Endothelial cell of umbilical vein (primary cell): ENCODE measurements around the gene KCNQ1OT1. TPM values are rescaled to one million over a fixed set of nuclear protein-coding genes. Genes with fewer than 3 reads are reported as not detected.

ENCODE experiments used
- BruUV-seq: library from RNA; stranded (reverse); fragments of 400-500 nt; replicated peaks from 2 replicates; lab custom pipeline; 2021; lab: Mats Ljungman, UMichigan
- CTCF ChIA-PET: fragments of 300-600, 350-600 bp; sonication (Branson Sonifier 250); formaldehyde crosslinking; loops from one replicate; lab custom pipeline; 2021; ENCODE audit warnings: antibody characterized with exemption, inconsistent platforms; lab: Charles Lee
- POLR2A ChIA-PET: fragments of 300-600, 350-600 bp; sonication (Branson Sonifier 250); formaldehyde crosslinking; loops from one replicate; lab custom pipeline; 2021; ENCODE audit warnings: antibody characterized with exemption, inconsistent platforms; lab: Charles Lee
- DNase-seq: peaks from one replicate; pipeline ENCODE4 v3.0.0-alpha.2; 2011; ENCODE audit warnings: low read depth, low spot score
- FAIRE-seq: peaks from 2 replicates; lab custom pipeline; 2011; peaks lifted over from hg19 to GRCh38; lab: Jason Lieb, UNC
- H2AFZ ChIP-seq: 2 replicates; pipeline ENCODE4 v1.6.0; 2012; ENCODE audit warnings: low read depth, low read length, control low read depth, inconsistent platforms
- H3K27ac ChIP-seq: 2 replicates; pipeline ENCODE4 v1.5.1; 2011; ENCODE audit warnings: low read depth, mild to moderate bottlenecking, control low read depth, low read length, moderate library complexity; ENCODE audit not compliant: insufficient read depth
- H3K27me3 ChIP-seq, 2 experiments: 2 replicates each; pipeline versions ENCODE4 v1.6.0 to v1.6.1; 2011; ENCODE audit warnings: low read length in 2 of 2, mixed read lengths in 1 of 2; ENCODE audit not compliant: control insufficient read depth in 2 of 2, insufficient read depth in 2 of 2
- H3K36me3 ChIP-seq, 2 experiments: 2 replicates in 1 of 2; 3 replicates in 1 of 2; pipeline ENCODE4 v1.5.1; 2011; ENCODE audit warnings: low read length in 2 of 2, mild to moderate bottlenecking in 1 of 2, moderate library complexity in 1 of 2; ENCODE audit not compliant: control insufficient read depth in 2 of 2, insufficient read depth in 2 of 2; ENCODE audit errors: extremely low read depth in 1 of 2
- H3K4me1 ChIP-seq: 3 replicates; pipeline ENCODE4 v1.5.1; 2011; ENCODE audit warnings: mild to moderate bottlenecking, low read length; ENCODE audit not compliant: control insufficient read depth, insufficient read depth; ENCODE audit errors: extremely low read depth
- H3K4me2 ChIP-seq: 2 replicates; pipeline ENCODE4 v1.6.1; 2011; ENCODE audit warnings: low read length, control low read depth, mixed read lengths; ENCODE audit not compliant: insufficient read depth
- H3K4me3 ChIP-seq, 3 experiments: fragments of 200-600 bp in 1 of 3; sonication (generic), shearing (Covaris generic) in 1 of 3; replicated peaks in 1 of 3; 2 replicates each; pipeline ENCODE4 v1.5.1; 2011 to 2016; ENCODE audit warnings: control low read depth in 3 of 3, low read length in 3 of 3, mild to moderate bottlenecking in 2 of 3, inconsistent platforms in 1 of 3, low read depth in 1 of 3, moderate library complexity in 1 of 3; ENCODE audit not compliant: insufficient read depth in 1 of 3
- H3K79me2 ChIP-seq: 2 replicates; pipeline ENCODE4 v1.6.0; 2012; ENCODE audit warnings: low read length, inconsistent platforms; ENCODE audit not compliant: control insufficient read depth, insufficient read depth
- H3K9ac ChIP-seq: replicated peaks from 2 replicates; pipeline ENCODE3; 2011; ENCODE audit warnings: low read length, control low read depth; ENCODE audit not compliant: insufficient read depth; ENCODE audit errors: extremely low read depth
- H3K9me1 ChIP-seq: replicated peaks from 3 replicates; pipeline ENCODE4 v1.6.0; 2011; ENCODE audit warnings: mild to moderate bottlenecking, low read length; ENCODE audit not compliant: control insufficient read depth, insufficient read depth; ENCODE audit errors: extremely low read depth
- H3K9me3 ChIP-seq: replicated peaks from 2 replicates; pipeline ENCODE4 v1.5.1; 2012; ENCODE audit warnings: low read length, inconsistent platforms; ENCODE audit not compliant: control insufficient read depth, insufficient read depth
- H4K20me1 ChIP-seq: replicated peaks from 2 replicates; pipeline ENCODE3; 2011; ENCODE audit warnings: mild to moderate bottlenecking, low read length; ENCODE audit not compliant: control insufficient read depth, insufficient read depth; ENCODE audit errors: extremely low read depth
- EZH2 ChIP-seq: IDR thresholded peaks from 2 replicates; pipeline ENCODE4 v1.6.1; 2012; ENCODE audit warnings: borderline replicate concordance, low read depth, mild to moderate bottlenecking, moderate library complexity, low read length, inconsistent platforms; ENCODE audit not compliant: severe bottlenecking
- FOS ChIP-seq: IDR thresholded peaks from 2 replicates; pipeline ENCODE4 v1.6.1; 2011; ENCODE audit warnings: mild to moderate bottlenecking, low read length, moderate library complexity, borderline replicate concordance; ENCODE audit not compliant: insufficient read depth
- GATA2 ChIP-seq: IDR thresholded peaks from 2 replicates; pipeline ENCODE4 v1.7.0; 2011; ENCODE audit warnings: low read depth, mild to moderate bottlenecking, moderate library complexity, mixed read lengths, low read length; ENCODE audit not compliant: insufficient read length, insufficient read depth
- JUN ChIP-seq: IDR thresholded peaks from 2 replicates; pipeline ENCODE4 v1.6.1; 2011; ENCODE audit warnings: borderline replicate concordance, low read depth; ENCODE audit not compliant: insufficient read length, insufficient read depth
- MYC ChIP-seq: IDR thresholded peaks from one replicate; pipeline ENCODE4 v1.6.1; 2011; ENCODE audit warnings: mild to moderate bottlenecking, low read depth, low read length
- POLR2A ChIP-seq: IDR thresholded peaks from 2 replicates; pipeline ENCODE4 v1.6.1; 2012; ENCODE audit warnings: low read depth, mild to moderate bottlenecking, control low read depth, low read length
- POLR2AphosphoS5 ChIP-seq: IDR thresholded peaks from 2 replicates; pipeline ENCODE4 v1.6.1; 2012; ENCODE audit warnings: low read depth, mild to moderate bottlenecking, control low read depth, low read length, moderate library complexity; ENCODE audit not compliant: insufficient read depth
- dilution Hi-C: fragments of 300-500 bp; cut with MboI; formaldehyde crosslinking; loops from one replicate; pipeline ENCODE4 v1.15.0; 2019; ENCODE audit warnings: low sequenced_read_pairs; ENCODE audit not compliant: extremely low pct_ligation_motif_present
- intact Hi-C: fragments of 100-400 bp; cut with micrococcal nuclease; formaldehyde crosslinking; loops from one replicate; pipeline ENCODE4 v1.10.0; 2022
- polyA plus RNA-seq, 4 experiments: library from polyadenylated mRNA; depleted of rRNA in 3 of 4; stranded (reverse) in 3 of 4; unstranded in 1 of 4; fragments of >200 nt; gene quantifications; 2 replicates each; pipeline versions ENCODE4 v1.2.1 to v1.2.3, GENCODE V29; 2011 to 2012; ENCODE audit warnings: missing spikeins in 1 of 4
- total RNA-seq: library from RNA; stranded (reverse); gene quantifications from 2 replicates; pipeline ENCODE4 v1.2.3, GENCODE V29; 2021
- TF ChIP-seq, protein P1 (sequence below): IDR thresholded peaks from 2 replicates; pipeline ENCODE4 v1.6.1; 2011; ENCODE audit not compliant: insufficient read depth, insufficient read length
- TF ChIP-seq, protein P2 (sequence below), 2 donors: IDR thresholded peaks; 1 replicate in 1 of 2; 2 replicates in 1 of 2; pipeline ENCODE4 v1.5.1; 2011; ENCODE audit warnings: low read length in 2 of 2, mild to moderate bottlenecking in 2 of 2, moderate library complexity in 2 of 2, control low read depth in 1 of 2, inconsistent platforms in 1 of 2, low read depth in 1 of 2; ENCODE audit not compliant: insufficient read depth in 1 of 2; ENCODE audit errors: extremely low read depth in 1 of 2

KCNQ1OT1 gene
- total and polyA plus RNA-seq, 2 donors (not counting 3 experiments of a cell fraction or from before 2014, with no cell fraction given): 0.11 to 1.8 TPM

DNA sequence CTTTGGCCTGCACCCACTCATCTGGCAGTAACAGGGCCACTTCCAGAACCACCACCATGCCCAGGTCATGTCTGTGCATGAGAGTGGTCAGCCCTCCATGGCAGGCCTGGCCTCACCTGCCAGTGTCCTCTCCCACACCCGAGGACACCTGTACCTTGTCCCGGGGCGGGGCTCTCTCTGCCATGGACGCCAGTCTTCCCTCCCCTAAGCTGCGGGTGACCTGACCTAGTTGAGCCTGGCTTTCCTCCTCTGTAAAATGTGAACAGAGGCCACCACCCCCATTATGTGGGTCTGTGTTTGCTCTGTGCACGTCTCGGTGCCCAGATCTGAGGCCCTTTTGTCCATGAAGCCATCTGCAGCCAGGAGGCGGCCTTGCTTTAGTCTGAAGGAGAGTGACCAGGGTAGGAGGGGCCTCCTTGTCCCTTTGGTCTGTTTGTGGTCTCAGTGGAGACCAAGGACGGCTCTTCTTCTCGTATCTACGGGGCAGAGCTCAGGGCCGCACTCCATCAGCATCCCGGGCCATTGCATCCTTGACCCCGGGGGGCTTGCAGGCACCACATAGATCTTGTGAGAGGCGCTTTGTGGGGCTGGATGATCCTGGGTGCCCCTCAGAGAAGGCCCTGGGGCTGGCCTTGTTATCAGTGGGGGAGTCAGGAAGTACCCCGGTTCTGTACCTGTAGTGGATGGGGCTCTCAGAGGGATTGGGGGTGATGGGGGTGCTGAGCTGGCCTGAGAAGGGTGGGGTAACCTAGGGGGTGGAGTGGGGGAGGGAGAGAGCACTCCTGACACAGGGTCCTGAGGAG lies 133.4 kb downstream of the KCNQ1OT1 start:
- CTCF ChIA-PET: no interaction called here

DNA sequence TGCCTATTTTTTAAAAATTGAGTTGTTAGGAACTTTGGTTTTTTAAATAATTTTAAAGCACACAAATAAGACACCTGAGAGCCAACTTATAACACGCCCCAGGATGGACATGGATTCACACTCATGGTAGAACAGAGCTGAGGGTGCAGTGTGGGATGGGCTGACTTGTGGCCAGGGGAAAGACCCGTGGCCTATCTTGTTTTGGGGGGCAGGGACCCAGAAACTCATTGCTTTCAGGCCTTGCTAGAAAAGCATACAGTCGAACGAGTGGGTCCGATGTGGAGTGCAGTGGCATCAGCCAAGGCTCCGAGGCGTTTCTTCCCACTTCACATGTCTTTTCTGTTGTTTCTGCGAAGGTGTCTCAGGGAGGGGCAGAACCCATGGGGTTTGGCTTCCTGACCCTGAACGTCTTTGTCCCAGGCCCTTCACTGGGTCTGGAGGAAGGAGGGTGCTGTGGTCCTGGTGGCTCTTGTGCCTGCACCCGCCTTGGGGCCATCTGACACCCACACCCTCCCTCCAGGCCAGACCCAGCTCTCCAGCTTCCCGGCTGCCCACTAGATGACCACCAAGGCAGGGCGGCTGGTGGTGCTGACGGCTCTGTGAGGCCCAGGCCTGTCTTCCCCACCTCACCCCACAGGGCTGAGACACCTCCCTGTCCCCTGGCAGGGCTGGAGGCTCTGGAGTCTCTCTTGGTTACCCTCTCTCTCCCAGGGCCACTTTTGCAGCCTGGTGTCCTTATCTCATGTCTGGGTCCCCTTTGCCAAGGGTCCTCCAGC lies 134.2 kb downstream of the KCNQ1OT1 start:
- BruUV-seq: no TSS peak
- dilution Hi-C loops: no loop called here
- no peaks in the 10 kb centered on the region for H3K9me1 ChIP-seq
- no peak overlapping the region for H3K27ac ChIP-seq
- no peaks in the 10 kb centered on the region for H3K9me3 ChIP-seq
- H4K20me1 ChIP-seq: no peaks in the 10 kb centered on the region
- DNase-seq (no peak), FAIRE-seq (no peak)
- no peak overlapping the region for H3K4me2 ChIP-seq
- no peak overlapping the region for H3K9ac ChIP-seq
- H3K79me2 ChIP-seq: no peaks in the 10 kb centered on the region
- no peaks in the 10 kb centered on the region for H3K36me3 ChIP-seq
- intact Hi-C loops: no loop called here
- CTCF ChIA-PET: no interaction called here
- H2AFZ ChIP-seq: no peak overlapping the region
- no peaks in the 10 kb centered on the region for H3K4me1 ChIP-seq
- no peak overlapping the region for H3K4me3 ChIP-seq
- TF ChIP-seq GATA2: no peak
- TF ChIP-seq, protein P1, sequence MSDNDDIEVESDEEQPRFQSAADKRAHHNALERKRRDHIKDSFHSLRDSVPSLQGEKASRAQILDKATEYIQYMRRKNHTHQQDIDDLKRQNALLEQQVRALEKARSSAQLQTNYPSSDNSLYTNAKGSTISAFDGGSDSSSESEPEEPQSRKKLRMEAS: no peak
- no peak for TF ChIP-seq FOS
- TF ChIP-seq, protein P2, sequence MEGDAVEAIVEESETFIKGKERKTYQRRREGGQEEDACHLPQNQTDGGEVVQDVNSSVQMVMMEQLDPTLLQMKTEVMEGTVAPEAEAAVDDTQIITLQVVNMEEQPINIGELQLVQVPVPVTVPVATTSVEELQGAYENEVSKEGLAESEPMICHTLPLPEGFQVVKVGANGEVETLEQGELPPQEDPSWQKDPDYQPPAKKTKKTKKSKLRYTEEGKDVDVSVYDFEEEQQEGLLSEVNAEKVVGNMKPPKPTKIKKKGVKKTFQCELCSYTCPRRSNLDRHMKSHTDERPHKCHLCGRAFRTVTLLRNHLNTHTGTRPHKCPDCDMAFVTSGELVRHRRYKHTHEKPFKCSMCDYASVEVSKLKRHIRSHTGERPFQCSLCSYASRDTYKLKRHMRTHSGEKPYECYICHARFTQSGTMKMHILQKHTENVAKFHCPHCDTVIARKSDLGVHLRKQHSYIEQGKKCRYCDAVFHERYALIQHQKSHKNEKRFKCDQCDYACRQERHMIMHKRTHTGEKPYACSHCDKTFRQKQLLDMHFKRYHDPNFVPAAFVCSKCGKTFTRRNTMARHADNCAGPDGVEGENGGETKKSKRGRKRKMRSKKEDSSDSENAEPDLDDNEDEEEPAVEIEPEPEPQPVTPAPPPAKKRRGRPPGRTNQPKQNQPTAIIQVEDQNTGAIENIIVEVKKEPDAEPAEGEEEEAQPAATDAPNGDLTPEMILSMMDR (IDR thresholded peaks at IDR 0.05; ENCODE audit: extremely low read depth in 1 of 2, insufficient read depth in 1 of 2, low read depth in 1 of 2, low read length in 2 of 2): no peak
- no peak for TF ChIP-seq EZH2
- no peak for TF ChIP-seq POLR2AphosphoS5
- TF ChIP-seq MYC: no peak
- TF ChIP-seq POLR2A: no peak
- TF ChIP-seq JUN: no peak
- H3K27me3 ChIP-seq: no peaks in the 10 kb centered on the region
- POLR2A ChIA-PET: no interaction called here

More for the DNA sequence above, 133.4 kb downstream of the KCNQ1OT1 start:
- dilution Hi-C loops (no loop called here), intact Hi-C loops (no loop called here)
- no peak overlapping the region for H3K27ac ChIP-seq
- FAIRE-seq (no peak), DNase-seq (no peak)
- H3K4me3 ChIP-seq: no peak overlapping the region
- no peaks in the 10 kb centered on the region for H3K9me1 ChIP-seq
- no peaks in the 10 kb centered on the region for H3K79me2 ChIP-seq
- H3K9me3 ChIP-seq: no peaks in the 10 kb centered on the region
- no peaks in the 10 kb centered on the region for H3K4me1 ChIP-seq
- H2AFZ ChIP-seq: no peak overlapping the region
- BruUV-seq: no TSS peak
- no peak overlapping the region for H3K9ac ChIP-seq
- H3K36me3 ChIP-seq: no peaks in the 10 kb centered on the region
- no peak overlapping the region for H3K4me2 ChIP-seq
- H4K20me1 ChIP-seq: no peaks in the 10 kb centered on the region
- no peaks in the 10 kb centered on the region for H3K27me3 ChIP-seq
- POLR2A ChIA-PET: no interaction called here
- TF ChIP-seq JUN: no peak
- no peak for TF ChIP-seq GATA2
